ENCODE data around the gene VEZT. TPM values are rescaled to one million over a fixed set of nuclear protein-coding genes. Genes with fewer than 3 reads are reported as not detected.
"Not testable (repeated sequence)": the region's sequence is repeated elsewhere in the genome, so short reads cannot be mapped to it uniquely, and the experiment has no call there.

The VEZT gene
- total RNA-seq, 2 donors from 2014 or later = 146 to 201 TPM

- no peak overlapping the region for H3K27ac ChIP-seq (ENCODE audit: low read depth, low read length)
- Mint-ChIP-seq H3K9me3 (peaks cover 32% of the 10 kb centered on the region), H3K4me1 (peaks cover 18% of the 10 kb centered on the region), H3K27ac (no peak overlapping the region), H3K27me3 (ENCODE audit: insufficient read depth) (no peaks in the 10 kb centered on the region), H3K36me3 (ENCODE audit: low read depth) (peaks cover 61% of the 10 kb centered on the region), H3K4me3 (no peak overlapping the region)
- no peak overlapping the region for H3K9ac ChIP-seq (ENCODE audit: extremely low read depth, low read length, poor library complexity, severe bottlenecking)
- peaks cover 65% of the 10 kb centered on the region for H3K36me3 ChIP-seq (ENCODE audit: control insufficient read depth, insufficient read depth, low read length)
- WGBS, 2 experiments (ENCODE audit: insufficient coverage in 1 of 2, insufficient read length in 1 of 2) = 100% methylated on average over 1 of the region's 1 CpG; no CpG with 5 or more reads in 1 of the 2 experiments
- no peaks in the 10 kb centered on the region for H3K27me3 ChIP-seq (ENCODE audit: control insufficient read depth, insufficient read depth, low read length, poor library complexity, severe bottlenecking)
- peaks cover 2% of the 10 kb centered on the region for H3K4me1 ChIP-seq (ENCODE audit: control insufficient read depth, insufficient read depth, low read length)
- peaks cover 36% of the 10 kb centered on the region for H3K9me3 ChIP-seq (ENCODE audit: control insufficient read depth, low read length)
- no peak for DNase-seq
- no peak for TF ChIP-seq CTCF (conservative IDR thresholded peaks at IDR 0.05)
- H3K4me3 ChIP-seq (ENCODE audit: low read length) = no peak overlapping the region
These were observed 20.5 kb downstream of the VEZT start for GRCh38 chr12:95238150-95238549.

- H3K27me3 ChIP-seq (ENCODE audit: control insufficient read depth, insufficient read depth, low read length, poor library complexity, severe bottlenecking) = no peaks in the 10 kb centered on the region
- DNase-seq = no peak
- Mint-ChIP-seq H3K27ac (peak overlapping the region; percentile 76), H3K27me3 (ENCODE audit: insufficient read depth) (no peaks in the 10 kb centered on the region), H3K36me3 (ENCODE audit: low read depth) (peaks cover 60% of the 10 kb centered on the region), H3K4me3 (no peak overlapping the region), H3K4me1 (peaks cover 18% of the 10 kb centered on the region), H3K9me3 (peaks cover 25% of the 10 kb centered on the region)
- TF ChIP-seq CTCF (conservative IDR thresholded peaks at IDR 0.05) = no peak
- H3K27ac ChIP-seq (ENCODE audit: low read depth, low read length) = no peak overlapping the region
- H3K4me1 ChIP-seq (ENCODE audit: control insufficient read depth, insufficient read depth, low read length) = peaks cover 2% of the 10 kb centered on the region
- peaks cover 65% of the 10 kb centered on the region for H3K36me3 ChIP-seq (ENCODE audit: control insufficient read depth, insufficient read depth, low read length)
- peaks cover 27% of the 10 kb centered on the region for H3K9me3 ChIP-seq (ENCODE audit: control insufficient read depth, low read length)
- H3K9ac ChIP-seq (ENCODE audit: extremely low read depth, low read length, poor library complexity, severe bottlenecking) = no peak overlapping the region
- no peak overlapping the region for H3K4me3 ChIP-seq (ENCODE audit: low read length)
These were observed 21.6 kb downstream of the VEZT start for GRCh38 chr12:95239216-95239615.

- H3K4me1 Mint-ChIP-seq = peaks cover 18% of the 10 kb centered on the region
- not testable (repeated sequence) for H3K27me3 Mint-ChIP-seq (ENCODE audit: insufficient read depth); H3K27ac ChIP-seq (ENCODE audit: low read depth, low read length); H3K4me1 ChIP-seq (ENCODE audit: control insufficient read depth, insufficient read depth, low read length); H3K27me3 ChIP-seq (ENCODE audit: control insufficient read depth, insufficient read depth, low read length, poor library complexity, severe bottlenecking); H3K9ac ChIP-seq (ENCODE audit: extremely low read depth, low read length, poor library complexity, severe bottlenecking); DNase-seq; H3K4me3 Mint-ChIP-seq
- peaks cover 68% of the 10 kb centered on the region for H3K36me3 ChIP-seq (ENCODE audit: control insufficient read depth, insufficient read depth, low read length)
- H3K9me3 Mint-ChIP-seq = peaks cover 19% of the 10 kb centered on the region
- H3K9me3 ChIP-seq (ENCODE audit: control insufficient read depth, low read length) = peaks cover 27% of the 10 kb centered on the region
- peak overlapping the region; percentile 29 for H3K4me3 ChIP-seq (ENCODE audit: low read length)
- peaks cover 60% of the 10 kb centered on the region for H3K36me3 Mint-ChIP-seq (ENCODE audit: low read depth)
- H3K27ac Mint-ChIP-seq = peak overlapping the region; percentile 76
- WGBS, 2 experiments (ENCODE audit: insufficient coverage in 1 of 2, insufficient read length in 1 of 2) = 85 to 91% methylated on average over 2 of the region's 2 CpGs
These were observed 22.2 kb downstream of the VEZT start for GRCh38 chr12:95239835-95240234.

GRCh38 chr12:95240556-95240955, 22.9 kb downstream of the VEZT start:
- TF ChIP-seq CTCF (conservative IDR thresholded peaks at IDR 0.05) = no peak
- Histone ChIP-seq H3K4me1 (ENCODE audit: control insufficient read depth, insufficient read depth, low read length) (peaks cover 2% of the 10 kb centered on the region), H3K27me3 (ENCODE audit: control insufficient read depth, insufficient read depth, low read length, poor library complexity, severe bottlenecking) (no peaks in the 10 kb centered on the region), H3K9me3 (ENCODE audit: control insufficient read depth, low read length) (peaks cover 27% of the 10 kb centered on the region), H3K4me3 (ENCODE audit: low read length) (no peak overlapping the region), H3K9ac (ENCODE audit: extremely low read depth, low read length, poor library complexity, severe bottlenecking) (no peak overlapping the region), H3K36me3 (ENCODE audit: control insufficient read depth, insufficient read depth, low read length) (peaks cover 76% of the 10 kb centered on the region), H3K27ac (ENCODE audit: low read depth, low read length) (no peak overlapping the region)
- no peak for DNase-seq
- peaks cover 18% of the 10 kb centered on the region for H3K4me1 Mint-ChIP-seq
- H3K9me3 Mint-ChIP-seq = peaks cover 19% of the 10 kb centered on the region
- 97 to 100% methylated on average over 1 to 2 of the region's 2 CpGs for WGBS, 2 experiments (ENCODE audit: insufficient coverage in 1 of 2, insufficient read length in 1 of 2)
- no peak overlapping the region for H3K4me3 Mint-ChIP-seq
- no peak overlapping the region for H3K27ac Mint-ChIP-seq
- H3K27me3 Mint-ChIP-seq (ENCODE audit: insufficient read depth) = no peaks in the 10 kb centered on the region
- H3K36me3 Mint-ChIP-seq (ENCODE audit: low read depth) = peaks cover 66% of the 10 kb centered on the region

GRCh38 chr12:95241138-95241537, 23.5 kb downstream of the VEZT start:
- not testable (repeated sequence) for H3K4me3 ChIP-seq (ENCODE audit: low read length); H3K4me1 ChIP-seq (ENCODE audit: control insufficient read depth, insufficient read depth, low read length); H3K9ac ChIP-seq (ENCODE audit: extremely low read depth, low read length, poor library complexity, severe bottlenecking); H3K27ac ChIP-seq (ENCODE audit: low read depth, low read length); H3K27ac Mint-ChIP-seq; DNase-seq; H3K27me3 ChIP-seq (ENCODE audit: control insufficient read depth, insufficient read depth, low read length, poor library complexity, severe bottlenecking); H3K4me3 Mint-ChIP-seq; H3K27me3 Mint-ChIP-seq (ENCODE audit: insufficient read depth)
- Mint-ChIP-seq H3K9me3 (peaks cover 13% of the 10 kb centered on the region), H3K4me1 (peaks cover 18% of the 10 kb centered on the region), H3K36me3 (ENCODE audit: low read depth) (peaks cover 65% of the 10 kb centered on the region)
- peaks cover 26% of the 10 kb centered on the region for H3K9me3 ChIP-seq (ENCODE audit: control insufficient read depth, low read length)
- H3K36me3 ChIP-seq (ENCODE audit: control insufficient read depth, insufficient read depth, low read length) = peaks cover 78% of the 10 kb centered on the region
- WGBS, 2 experiments (ENCODE audit: insufficient coverage in 1 of 2, insufficient read length in 1 of 2) = 94 to 95% methylated on average over 6 of the region's 6 CpGs

All from endodermal cell (in vitro differentiated cells).